Measurements from ENCODE around the gene CTXND2.
"Not testable (repeated sequence)": the region's sequence is repeated elsewhere in the genome, so short reads cannot be mapped to it uniquely, and the experiment has no call there.

CTXND2 gene

GRCh38 chr1:150890033-150890416, 3.1 kb downstream of the CTXND2 start:
- FAIRE-seq = no peak
- DNase-seq (ENCODE audit: low spot score) = no peak

GRCh38 chr1:150893336-150893913, 6.5 kb downstream of the CTXND2 start:
- FAIRE-seq (no peak), DNase-seq (ENCODE audit: low spot score) (no peak)

- DNase-seq (ENCODE audit: low spot score) (peak; percentile 56), FAIRE-seq (peak; percentile 27)
Observed at GRCh38 chr1:150895618-150896017, 8.7 kb downstream of the CTXND2 start.

- not testable (repeated sequence) for FAIRE-seq; DNase-seq (ENCODE audit: low spot score)
Observed at GRCh38 chr1:150899795-150900194, 12.9 kb downstream of the CTXND2 start.

- DNase-seq (ENCODE audit: low spot score) (no peak), FAIRE-seq (no peak)
Observed at GRCh38 chr1:150902346-150902745, 15.4 kb downstream of the CTXND2 start.

- no peak for DNase-seq (ENCODE audit: low spot score)
- no peak for FAIRE-seq
Observed at GRCh38 chr1:150902751-150903150, 15.8 kb downstream of the CTXND2 start.

- no peak for FAIRE-seq
- DNase-seq (ENCODE audit: low spot score) = no peak
Observed at GRCh38 chr1:150905301-150905700, 18.4 kb downstream of the CTXND2 start.

- FAIRE-seq (no peak), DNase-seq (ENCODE audit: low spot score) (no peak)
Observed at GRCh38 chr1:150906329-150906728, 19.4 kb downstream of the CTXND2 start.

- no peak for DNase-seq (ENCODE audit: low spot score)
- no peak for FAIRE-seq
Observed at GRCh38 chr1:150906813-150907212, 19.9 kb downstream of the CTXND2 start.

- no peak for FAIRE-seq
- no peak for DNase-seq (ENCODE audit: low spot score)
Observed at GRCh38 chr1:150909585-150910180, 22.7 kb downstream of the CTXND2 start.

- no peak for DNase-seq (ENCODE audit: low spot score)
- FAIRE-seq = no peak
Observed at GRCh38 chr1:150912623-150913022, 25.7 kb downstream of the CTXND2 start.

- DNase-seq (ENCODE audit: low spot score) (no peak), FAIRE-seq (no peak)
Observed at GRCh38 chr1:150917387-150917786, 30.5 kb downstream of the CTXND2 start.

- peak; percentile 75 for DNase-seq (ENCODE audit: low spot score)
- no peak for FAIRE-seq
Observed at GRCh38 chr1:150922519-150922975, 35.6 kb downstream of the CTXND2 start.

- DNase-seq (ENCODE audit: low spot score) (no peak), FAIRE-seq (no peak)
Observed at GRCh38 chr1:150925080-150925479, 38.1 kb downstream of the CTXND2 start.

- peak; percentile 97 for DNase-seq (ENCODE audit: low spot score)
- FAIRE-seq = no peak
Observed at GRCh38 chr1:150926097-150926741, 39.3 kb downstream of the CTXND2 start, which contains the start of gene SETDB1. SETDB1 (plus strand) TSS chr1:150926363; CDS start chr1:150927715, 1,352 bp downstream.

GRCh38 chr1:150927624-150928023, 40.7 kb downstream of the CTXND2 start:
- DNase-seq (ENCODE audit: low spot score) (no peak), FAIRE-seq (no peak)

GRCh38 chr1:150928286-150928685, 41.4 kb downstream of the CTXND2 start:
- FAIRE-seq = no peak
- no peak for DNase-seq (ENCODE audit: low spot score)

- not testable (repeated sequence) for DNase-seq (ENCODE audit: low spot score); FAIRE-seq
Observed at GRCh38 chr1:150928775-150929174, 41.8 kb downstream of the CTXND2 start.

- DNase-seq (ENCODE audit: low spot score) = no peak
- no peak for FAIRE-seq
Observed at GRCh38 chr1:150931773-150932172, 44.8 kb downstream of the CTXND2 start.

- DNase-seq (ENCODE audit: low spot score) (no peak), FAIRE-seq (no peak)
Observed at GRCh38 chr1:150944856-150945255, 57.9 kb downstream of the CTXND2 start.

- DNase-seq (ENCODE audit: low spot score) = no peak
- FAIRE-seq = no peak
Observed at GRCh38 chr1:150954708-150955107, 67.8 kb downstream of the CTXND2 start.

- FAIRE-seq (no peak), DNase-seq (ENCODE audit: low spot score) (no peak)
Observed at GRCh38 chr1:150955280-150955679, 68.3 kb downstream of the CTXND2 start.

- no peak for DNase-seq (ENCODE audit: low spot score)
- no peak for FAIRE-seq
Observed at GRCh38 chr1:150957666-150958065, 70.7 kb downstream of the CTXND2 start.

All from urothelium cell line (cell line).